Measurements from ENCODE around the gene NEU3.
"Not testable (repeated sequence)": the region's sequence is repeated elsewhere in the genome, so short reads cannot be mapped to it uniquely, and the experiment has no call there.

The NEU3 gene, protein sequence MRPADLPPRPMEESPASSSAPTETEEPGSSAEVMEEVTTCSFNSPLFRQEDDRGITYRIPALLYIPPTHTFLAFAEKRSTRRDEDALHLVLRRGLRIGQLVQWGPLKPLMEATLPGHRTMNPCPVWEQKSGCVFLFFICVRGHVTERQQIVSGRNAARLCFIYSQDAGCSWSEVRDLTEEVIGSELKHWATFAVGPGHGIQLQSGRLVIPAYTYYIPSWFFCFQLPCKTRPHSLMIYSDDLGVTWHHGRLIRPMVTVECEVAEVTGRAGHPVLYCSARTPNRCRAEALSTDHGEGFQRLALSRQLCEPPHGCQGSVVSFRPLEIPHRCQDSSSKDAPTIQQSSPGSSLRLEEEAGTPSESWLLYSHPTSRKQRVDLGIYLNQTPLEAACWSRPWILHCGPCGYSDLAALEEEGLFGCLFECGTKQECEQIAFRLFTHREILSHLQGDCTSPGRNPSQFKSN

DNA sequence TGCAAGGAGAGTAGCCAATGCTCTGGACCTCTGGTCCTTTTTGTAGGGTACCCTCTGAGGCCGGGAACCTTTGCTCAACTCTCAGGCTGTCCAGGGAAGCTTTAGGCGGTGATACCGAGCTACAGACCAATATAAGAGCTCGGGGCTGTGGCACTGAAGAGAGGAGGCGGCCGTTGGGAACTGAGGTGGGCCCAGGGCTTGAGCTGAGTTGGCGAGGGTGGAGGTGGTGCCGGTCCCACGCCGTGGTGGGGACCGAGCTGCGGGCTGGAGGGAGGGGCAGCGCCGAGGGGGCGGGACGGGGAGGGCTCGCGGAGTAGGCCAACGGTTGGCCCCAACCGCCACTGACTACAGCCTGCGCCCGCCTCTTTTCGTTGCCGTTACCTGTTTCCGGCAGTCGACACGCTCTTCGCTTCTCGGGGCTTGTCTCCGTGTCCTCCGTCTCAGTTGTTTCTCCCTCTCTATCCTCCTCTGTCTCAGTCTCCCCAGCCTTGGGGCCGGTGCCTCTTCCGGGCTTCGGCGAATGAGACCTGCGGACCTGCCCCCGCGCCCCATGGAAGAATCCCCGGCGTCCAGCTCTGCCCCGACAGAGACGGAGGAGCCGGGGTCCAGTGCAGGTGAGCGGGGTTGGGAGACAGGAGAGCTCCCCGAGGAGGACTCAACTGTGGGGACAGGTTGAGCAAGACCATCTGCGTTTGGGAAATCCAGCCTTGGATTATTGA is at the start of gene NEU3:
Gene NEU3 (plus strand): TSS at position 393 of the 719 bp plus-strand sequence. CDS start 128 bp downstream, at position 521.
- DNase-seq (ENCODE audit: low read depth) = peak; percentile 76

DNA sequence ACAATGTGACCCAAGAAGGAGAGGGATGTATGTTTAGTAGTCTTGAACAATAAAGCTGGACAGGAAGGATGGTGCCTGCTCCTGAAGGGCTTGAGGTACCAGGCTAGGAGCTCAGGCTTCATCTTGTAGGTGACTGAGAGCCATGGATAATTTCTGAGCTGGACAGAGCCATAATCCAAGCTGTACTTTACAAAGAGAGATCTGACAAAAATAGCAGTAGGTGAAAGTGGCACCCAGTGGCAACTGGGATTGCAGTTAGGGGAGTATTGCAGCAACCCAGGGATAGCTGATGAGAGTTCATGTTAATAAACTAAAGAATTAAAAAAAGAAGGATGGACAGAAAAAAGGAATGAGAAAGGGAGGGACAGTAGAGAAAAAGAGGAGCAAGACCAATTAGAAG is 47.2 kb upstream of the NEU3 start:
- DNase-seq (ENCODE audit: low read depth) = no peak

GRCh38 chr11:74942073-74942759 is 46.5 kb upstream of the NEU3 start:
- DNase-seq (ENCODE audit: low read depth) = no peak

DNA sequence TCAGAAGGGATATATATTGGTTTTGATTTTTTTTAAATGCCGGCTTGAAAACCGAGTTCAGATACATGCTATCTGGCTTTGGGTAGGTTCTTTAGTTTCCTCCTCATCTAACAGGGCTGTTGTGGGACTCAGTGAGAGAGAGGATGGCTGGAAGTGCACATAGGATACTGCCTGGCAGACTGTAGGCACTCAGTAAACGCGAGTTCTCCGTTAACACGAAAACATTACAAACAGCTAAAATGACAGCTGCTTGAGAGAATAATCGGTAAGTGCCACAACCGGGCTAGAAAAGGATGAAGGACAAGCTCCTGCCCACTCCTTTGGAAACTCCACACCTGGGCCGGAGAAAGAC is 40.2 kb upstream of the NEU3 start:
- DNase-seq (ENCODE audit: low read depth) = no peak

DNA sequence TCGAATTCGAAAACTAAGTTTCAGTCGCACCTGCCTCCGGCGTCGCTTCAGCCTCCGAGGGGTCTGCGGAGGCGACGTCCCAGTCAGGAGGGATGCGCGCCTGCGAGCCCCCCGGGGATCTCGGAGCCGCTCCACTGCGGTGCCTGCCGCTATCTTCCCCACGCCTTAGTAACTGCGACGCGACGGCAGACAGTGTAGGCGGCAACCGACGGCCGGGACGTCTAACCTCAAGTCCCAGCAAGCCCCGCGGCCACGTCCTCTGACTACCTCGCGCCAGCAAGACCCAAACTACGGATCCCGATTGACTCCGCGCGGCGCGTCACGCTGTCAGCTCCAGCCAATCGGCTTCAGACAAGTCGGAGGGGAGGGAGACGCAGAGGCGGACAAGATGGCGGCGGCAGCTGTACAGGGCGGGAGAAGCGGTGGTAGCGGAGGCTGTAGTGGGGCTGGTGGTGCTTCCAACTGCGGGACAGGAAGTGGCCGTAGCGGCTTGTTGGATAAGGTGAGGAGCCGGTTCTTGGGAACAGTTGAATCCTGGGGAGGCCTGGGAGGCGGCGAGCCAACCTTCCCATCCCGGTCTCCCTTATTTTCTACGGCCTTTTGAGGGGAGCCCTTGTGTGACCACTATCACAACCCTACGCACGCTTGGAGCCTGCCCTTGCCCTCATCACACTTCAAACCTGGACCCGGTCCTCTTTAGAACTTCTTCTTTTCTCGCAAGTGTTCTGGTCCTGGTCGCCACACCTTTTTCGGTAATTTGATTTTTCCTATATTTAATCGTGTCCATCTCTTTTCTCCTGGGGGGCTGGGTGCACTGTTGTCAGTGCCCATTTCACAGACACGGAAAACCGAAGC is 39.6 kb upstream of the NEU3 start, which contains the start of the genes SPCS2 and XRRA1:
Gene SPCS2 (plus strand): TSS at position 369 of the 855 bp plus-strand sequence. CDS start 20 bp downstream, at position 389.
Gene XRRA1 (minus strand): TSS at position 194 of the 855 bp plus-strand sequence. CDS start 8,213 bp downstream, outside the sequence.
- DNase-seq (ENCODE audit: low read depth) = peak; percentile 100

DNA sequence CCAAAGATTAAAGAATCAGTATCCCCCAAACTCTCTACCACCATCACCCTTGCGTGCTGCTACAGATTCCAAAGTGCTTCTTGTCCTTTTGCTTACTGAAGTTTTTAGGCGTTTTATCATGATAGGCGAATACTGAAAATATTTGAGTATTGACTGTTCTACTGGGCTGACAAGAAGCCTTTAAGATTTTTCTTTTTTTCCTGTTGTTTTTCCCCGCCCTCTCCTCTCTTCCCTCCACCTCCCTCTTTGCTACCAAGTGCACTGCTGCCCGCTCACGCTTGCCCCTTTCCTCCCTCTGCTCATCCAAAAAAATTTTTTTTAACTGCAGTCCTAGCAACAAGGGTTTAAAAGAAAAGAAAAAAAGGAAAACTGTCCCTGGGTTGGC is 39.0 kb upstream of the NEU3 start:
- DNase-seq (ENCODE audit: low read depth) = no peak

DNA sequence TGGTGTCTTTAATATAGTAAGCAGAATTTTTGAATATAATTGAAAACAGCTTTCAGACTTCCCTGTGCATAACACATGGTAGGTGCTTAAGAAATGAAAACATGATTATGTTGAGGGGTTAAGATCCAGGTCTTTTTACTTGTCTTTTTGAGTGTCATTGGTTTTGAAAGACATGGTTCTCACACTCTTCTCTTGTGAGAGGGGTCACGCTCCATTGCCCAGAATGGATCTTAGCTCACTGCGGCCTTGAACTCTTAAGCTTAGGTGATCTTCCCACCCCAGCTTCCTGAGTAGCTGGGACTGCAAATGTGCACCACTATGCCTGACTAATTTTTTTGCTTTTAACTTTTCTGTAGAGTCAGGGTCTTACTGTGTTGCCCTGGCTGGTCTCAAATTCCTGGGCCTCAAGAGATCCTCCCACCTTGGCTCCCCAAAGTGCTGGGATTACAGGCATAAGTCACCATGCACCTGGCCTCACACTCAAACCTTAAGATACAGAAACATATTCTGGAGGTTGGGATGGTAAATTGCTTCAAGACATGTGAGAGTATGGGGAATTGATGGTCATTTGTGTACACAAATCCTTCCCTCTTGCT is 38.3 kb upstream of the NEU3 start:
- DNase-seq (ENCODE audit: low read depth) = no peak

- no peak for DNase-seq (ENCODE audit: low read depth)
These were observed 37.5 kb upstream of the NEU3 start for GRCh38 chr11:74951226-74951625.

DNA sequence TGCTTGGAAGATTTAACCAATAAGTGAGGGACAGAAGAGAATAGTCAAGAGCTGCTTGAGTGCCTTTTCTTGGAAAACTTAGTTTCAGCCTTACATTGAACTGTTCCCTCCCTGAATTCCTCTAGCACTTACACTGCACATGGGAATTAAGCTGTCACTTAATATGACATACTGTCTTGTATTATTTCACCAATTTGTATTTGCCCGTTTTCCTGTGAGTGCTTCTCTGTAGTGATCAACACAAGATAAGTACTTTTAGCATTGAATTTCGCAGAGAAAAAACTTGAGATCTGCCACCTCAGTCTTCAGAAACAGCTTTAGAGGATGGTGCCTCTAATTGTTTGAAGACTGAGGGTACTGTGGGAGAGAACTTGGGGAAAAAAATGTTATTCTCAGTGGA is 36.0 kb upstream of the NEU3 start:
- DNase-seq (ENCODE audit: low read depth) = no peak

DNA sequence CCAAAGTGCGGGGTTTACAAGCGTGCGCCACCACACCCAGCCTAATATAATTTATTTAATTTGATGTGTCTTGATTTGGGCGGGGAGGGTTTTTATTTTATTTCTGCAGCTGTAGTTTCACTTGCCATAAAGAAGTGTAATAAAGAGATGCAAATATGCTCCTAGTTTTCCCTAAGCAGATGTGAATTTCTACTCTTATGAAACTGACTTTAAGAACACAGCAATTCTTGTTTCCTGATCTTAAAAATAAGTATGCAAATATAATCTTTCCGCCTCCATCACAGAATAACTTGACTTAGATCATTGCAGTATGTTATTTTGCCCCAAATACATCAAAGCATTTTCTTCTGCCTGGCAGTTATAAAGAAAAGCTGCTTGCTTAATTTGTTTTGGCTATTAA is 35.3 kb upstream of the NEU3 start:
- DNase-seq (ENCODE audit: low read depth) = no peak

GRCh38 chr11:74954199-74954598 is 34.5 kb upstream of the NEU3 start:
- DNase-seq (ENCODE audit: low read depth) = no peak

DNA sequence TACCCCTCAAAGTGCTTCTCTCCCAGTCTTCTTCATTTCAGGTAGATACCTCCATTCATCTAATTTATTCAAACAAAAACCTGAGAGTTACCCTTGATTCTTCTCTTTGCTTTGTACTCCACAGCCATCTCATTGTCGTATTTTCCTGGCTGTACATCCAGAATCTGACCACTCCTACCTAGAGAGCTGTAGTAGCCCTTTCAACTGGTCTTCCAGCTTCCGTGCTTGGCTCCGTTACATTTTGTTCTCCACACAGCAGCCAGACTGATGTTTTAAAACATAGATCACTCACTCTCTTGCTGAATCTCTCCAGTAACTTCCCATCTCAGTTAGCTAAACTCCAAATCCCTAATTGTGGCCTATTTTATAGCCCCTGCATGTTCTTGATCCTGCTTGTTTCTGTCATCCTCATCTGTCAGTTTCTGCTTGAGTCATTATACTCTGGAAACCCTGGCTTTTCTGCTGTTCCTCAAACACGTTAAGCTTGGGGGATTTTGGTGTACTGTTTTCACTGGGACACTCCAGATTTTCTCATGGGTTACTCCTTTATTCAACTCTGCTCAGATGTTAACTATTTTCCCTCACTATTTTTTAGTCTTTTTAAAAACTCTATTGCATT is 32.2 kb upstream of the NEU3 start:
- DNase-seq (ENCODE audit: low read depth) = no peak

- no peak for DNase-seq (ENCODE audit: low read depth)
These were observed 30.6 kb upstream of the NEU3 start for GRCh38 chr11:74957937-74958629.

DNA sequence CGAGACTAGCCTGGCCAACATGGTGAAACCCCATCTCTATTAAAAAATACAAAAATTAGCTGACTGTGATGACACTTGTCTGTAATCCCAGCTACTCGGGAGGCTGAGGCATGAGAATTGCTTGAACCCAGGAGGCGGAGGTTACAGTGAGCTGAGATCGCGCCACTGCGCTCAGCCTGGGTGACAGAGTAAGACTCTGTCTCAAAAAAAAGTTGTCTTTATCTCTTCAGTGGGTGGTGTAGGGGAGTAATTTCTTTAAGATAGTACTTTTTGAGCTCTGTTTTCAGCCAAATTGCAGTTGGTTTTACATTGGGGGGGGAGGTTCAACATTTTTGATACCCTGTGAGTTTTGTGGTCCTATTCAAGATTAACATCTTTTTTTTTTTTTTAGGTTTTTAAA is 28.6 kb upstream of the NEU3 start:
- not testable (repeated sequence) for DNase-seq (ENCODE audit: low read depth)

GRCh38 chr11:74966651-74967050 is 22.1 kb upstream of the NEU3 start:
- peak; percentile 60 for DNase-seq (ENCODE audit: low read depth)

- no peak for DNase-seq (ENCODE audit: low read depth)
These were observed 17.8 kb upstream of the NEU3 start for GRCh38 chr11:74970852-74971395.

- no peak for DNase-seq (ENCODE audit: low read depth)
These were observed 17.3 kb upstream of the NEU3 start for GRCh38 chr11:74971424-74971823.

DNA sequence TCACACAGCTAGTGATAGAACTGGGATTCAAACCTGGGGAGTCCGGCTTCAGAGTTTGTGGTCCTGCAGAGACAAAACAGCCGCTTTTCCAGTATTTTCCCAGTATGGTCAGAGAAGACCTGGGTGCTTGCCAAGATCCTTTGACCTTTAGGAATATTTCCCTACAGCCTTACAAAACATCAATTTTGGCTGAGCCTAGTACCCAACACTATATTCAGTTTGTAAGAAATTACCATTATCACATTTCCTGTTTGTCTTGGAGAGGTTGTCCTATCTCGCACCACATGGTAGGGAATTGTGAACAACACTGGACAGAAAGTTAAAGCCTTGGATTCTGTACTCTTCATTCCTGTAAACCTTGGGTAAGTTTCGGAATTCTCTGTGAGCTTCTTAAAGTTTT is 10.7 kb upstream of the NEU3 start:
- no peak for DNase-seq (ENCODE audit: low read depth)

GRCh38 chr11:74980634-74981033 is 8.1 kb upstream of the NEU3 start:
- DNase-seq (ENCODE audit: low read depth) = no peak

GRCh38 chr11:74981888-74982287 is 6.8 kb upstream of the NEU3 start:
- no peak for DNase-seq (ENCODE audit: low read depth)
